ENCODE data around the gene SPTB.

Gene SPTB

GRCh38 chr14:64725879-64726584, 153.7 kb downstream of the SPTB start:
- Mint-ChIP-seq H3K27me3 (ENCODE audit: low read depth) (peaks cover 4% of the 10 kb centered on the region), H3K4me3 (no peak overlapping the region), H3K4me1 (peaks cover 38% of the 10 kb centered on the region), H3K9me3 (no peaks in the 10 kb centered on the region), H3K36me3 (ENCODE audit: low read depth) (peaks cover 22% of the 10 kb centered on the region), H3K27ac (no peak overlapping the region)
- TF ChIP-seq CTCF (IDR thresholded peaks at IDR 0.05; ENCODE audit: unreplicated experiment in 3 of 3): no peak

GRCh38 chr14:64725261-64725815, 154.4 kb downstream of the SPTB start:
- TF ChIP-seq CTCF (IDR thresholded peaks at IDR 0.05; ENCODE audit: unreplicated experiment in 3 of 3): no peak
- H3K4me3 Mint-ChIP-seq: no peak overlapping the region
- peak overlapping the region; percentile 9 to 66 (median 54) for H3K27ac Mint-ChIP-seq
- H3K4me1 Mint-ChIP-seq: peaks cover 45% of the 10 kb centered on the region
- peaks cover 23% of the 10 kb centered on the region for H3K36me3 Mint-ChIP-seq (ENCODE audit: low read depth)
- H3K9me3 Mint-ChIP-seq: no peaks in the 10 kb centered on the region
- peaks cover 4% of the 10 kb centered on the region for H3K27me3 Mint-ChIP-seq (ENCODE audit: low read depth)

DNA sequence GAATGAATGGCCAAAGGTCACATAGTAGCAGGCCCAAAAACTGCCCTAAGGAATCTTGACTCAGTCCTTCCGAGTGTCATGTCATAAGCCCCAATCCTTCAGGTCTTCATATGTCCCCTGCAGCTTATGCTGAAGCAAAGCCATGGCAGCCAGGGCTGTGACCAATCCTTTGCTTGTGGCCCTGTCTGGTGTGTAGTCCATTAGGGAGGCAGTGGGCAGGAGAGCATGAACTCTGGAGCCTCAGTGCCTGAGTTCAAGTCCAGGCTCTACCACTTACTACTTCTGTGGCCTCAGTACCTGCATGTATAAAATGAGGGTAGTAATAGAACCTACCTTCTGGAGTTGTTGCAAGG, 155.2 kb downstream of the SPTB start:
- H3K9me3 Mint-ChIP-seq: no peaks in the 10 kb centered on the region
- peaks cover 4% of the 10 kb centered on the region for H3K27me3 Mint-ChIP-seq (ENCODE audit: low read depth)
- H3K36me3 Mint-ChIP-seq (ENCODE audit: low read depth): peaks cover 23% of the 10 kb centered on the region
- no peak for TF ChIP-seq CTCF (IDR thresholded peaks at IDR 0.05; ENCODE audit: unreplicated experiment in 3 of 3)
- peaks cover 52% of the 10 kb centered on the region for H3K4me1 Mint-ChIP-seq
- peak overlapping the region; percentile 9 to 66 (median 54) for H3K27ac Mint-ChIP-seq
- H3K4me3 Mint-ChIP-seq: no peak overlapping the region

DNA sequence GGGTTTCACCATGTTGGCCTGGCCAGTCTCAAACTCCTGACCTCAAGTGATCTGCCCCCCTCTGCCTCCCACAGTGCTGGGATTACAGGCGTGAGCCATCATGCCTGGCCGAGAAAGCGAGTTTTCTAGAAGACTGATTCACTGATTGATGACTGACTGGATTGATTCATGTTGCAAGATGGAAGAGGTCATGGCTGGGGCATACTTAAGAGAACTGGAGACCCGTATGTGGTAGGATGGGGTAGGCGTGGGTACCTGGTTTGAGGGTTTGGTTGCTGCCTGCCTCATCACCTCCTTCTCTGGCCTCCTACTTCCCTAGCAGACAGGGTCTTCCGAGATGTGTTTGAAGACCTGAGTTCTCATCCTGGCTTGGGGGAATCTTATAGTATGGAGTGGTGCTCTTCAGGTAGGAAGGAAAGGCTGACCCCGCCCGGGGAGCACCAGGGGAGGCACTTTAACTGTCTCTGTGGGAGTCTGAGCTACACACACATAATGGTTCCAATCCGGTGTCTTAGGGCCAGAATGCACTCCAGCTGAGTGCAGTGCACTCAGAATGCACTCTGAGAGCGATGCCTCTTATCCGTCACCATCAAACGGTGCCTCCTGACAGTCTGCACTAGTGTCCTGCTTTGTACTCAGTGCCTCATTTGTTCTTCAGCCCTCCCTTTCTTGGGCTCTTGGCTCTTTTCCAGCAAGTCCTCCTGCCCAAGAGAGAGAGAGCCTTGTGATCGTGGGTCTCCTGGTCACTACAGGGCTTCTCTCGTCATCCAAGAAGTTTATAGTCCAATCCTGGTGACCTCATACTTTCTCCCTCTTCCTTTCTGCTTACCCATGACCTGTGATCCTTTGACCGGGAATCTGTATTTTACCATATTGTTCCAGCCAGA, 155.8 kb downstream of the SPTB start:
- H3K4me3 Mint-ChIP-seq: peak overlapping the region in 1 of 3 experiments; percentile 3
- peak overlapping the region; percentile 9 to 66 (median 54) for H3K27ac Mint-ChIP-seq
- no peak for TF ChIP-seq CTCF (IDR thresholded peaks at IDR 0.05; ENCODE audit: unreplicated experiment in 3 of 3)
- no peaks in the 10 kb centered on the region for H3K9me3 Mint-ChIP-seq
- H3K27me3 Mint-ChIP-seq (ENCODE audit: low read depth): no peaks in the 10 kb centered on the region
- H3K4me1 Mint-ChIP-seq: peaks cover 54% of the 10 kb centered on the region
- H3K36me3 Mint-ChIP-seq (ENCODE audit: low read depth): peaks cover 19% of the 10 kb centered on the region

DNA sequence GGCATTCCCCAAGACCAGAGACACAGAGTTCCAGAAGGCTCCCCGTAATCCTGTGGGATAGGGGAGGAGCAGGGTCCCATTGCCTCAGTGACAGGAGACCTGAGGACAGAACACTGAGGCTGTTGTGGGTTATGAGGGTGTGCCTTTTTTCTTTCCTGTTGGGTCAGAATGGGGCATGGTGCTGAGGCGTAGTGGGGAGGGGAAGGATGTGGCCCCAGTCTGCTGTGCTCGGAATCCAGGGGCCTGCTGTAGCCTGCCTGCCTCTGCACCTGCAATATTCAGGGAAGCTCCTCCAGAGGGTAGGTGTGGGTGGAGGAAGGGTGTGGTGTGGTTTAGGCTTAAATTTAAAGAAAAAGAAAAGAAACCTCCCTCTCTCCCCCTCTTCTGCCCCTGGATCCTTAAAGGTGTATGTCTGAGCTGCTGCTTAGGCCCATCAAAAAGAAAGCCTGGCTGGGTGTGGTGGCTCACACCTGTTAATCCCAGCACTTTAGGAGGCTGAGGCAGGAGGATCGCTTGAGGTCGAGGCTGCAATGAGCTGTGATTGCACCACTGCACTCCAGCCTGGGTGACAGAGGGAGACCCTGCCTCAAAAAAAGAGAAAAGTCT, 156.8 kb downstream of the SPTB start:
- no peak for TF ChIP-seq CTCF (IDR thresholded peaks at IDR 0.05; ENCODE audit: unreplicated experiment in 3 of 3)
- peak overlapping the region in 1 of 3 experiments; percentile 45 for H3K27ac Mint-ChIP-seq
- no peaks in the 10 kb centered on the region for H3K27me3 Mint-ChIP-seq (ENCODE audit: low read depth)
- H3K4me3 Mint-ChIP-seq: no peak overlapping the region
- H3K9me3 Mint-ChIP-seq: no peaks in the 10 kb centered on the region
- peaks cover 13% of the 10 kb centered on the region for H3K36me3 Mint-ChIP-seq (ENCODE audit: low read depth)
- H3K4me1 Mint-ChIP-seq: peaks cover 64% of the 10 kb centered on the region
